HG02973 (cell line): ENCODE data around the gene CCDC149.

Experiments used
- ATAC-seq: cut with Tn5 transposase; IDR thresholded peaks from one replicate; pipeline ENCODE4 v1.9.1; 2021; ENCODE audit warnings: moderate library complexity; ENCODE audit not compliant: unreplicated experiment

CCDC149 gene

GRCh38 chr4:24912252-24913118 is at the start of gene CCDC149:
Gene CCDC149 (minus strand): TSS chr4:24913042. CDS start chr4:24912864, 178 bp downstream.
- ATAC-seq, result no peak

DNA sequence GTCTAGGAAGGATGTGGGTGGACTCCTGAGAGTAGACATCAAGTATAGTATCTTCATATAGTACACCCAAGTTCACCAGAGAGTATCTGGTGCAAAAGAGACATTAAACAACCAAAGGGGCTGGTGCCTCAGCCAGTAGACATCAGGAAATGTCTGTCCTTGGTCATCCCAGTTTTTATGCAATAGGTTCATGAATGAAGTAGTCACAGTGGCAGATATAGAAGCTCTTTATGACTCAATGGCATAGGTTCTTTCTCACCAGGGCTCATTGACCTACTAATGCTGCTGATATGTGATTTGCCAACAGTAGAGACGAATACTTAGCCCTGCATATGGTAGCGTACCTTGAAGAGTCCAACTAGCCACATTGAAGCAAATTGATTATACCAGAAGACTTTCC is 45.0 kb upstream of the CCDC149 start:
- no peak for ATAC-seq

- no peak for ATAC-seq
These were observed 43.9 kb upstream of the CCDC149 start for GRCh38 chr4:24956763-24957162.

DNA sequence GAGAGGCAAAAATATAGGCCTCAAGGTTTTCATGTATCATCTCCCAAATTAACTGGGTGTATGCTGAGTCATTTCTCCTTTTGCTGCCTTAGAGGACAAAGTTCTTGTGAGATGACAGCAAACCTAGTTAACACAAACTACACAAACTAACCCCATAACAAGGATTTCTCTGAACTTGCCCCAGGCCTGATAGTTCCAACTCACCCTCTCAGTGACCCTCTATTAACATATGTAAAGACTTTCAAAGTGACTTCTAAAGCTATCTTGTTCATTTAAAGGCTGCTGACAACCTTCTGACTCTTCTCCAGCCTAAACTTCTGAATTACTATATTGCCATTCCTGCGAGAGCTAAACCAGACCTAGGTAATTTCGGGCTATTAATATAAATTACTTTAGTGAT is 43.2 kb upstream of the CCDC149 start:
- ATAC-seq, result no peak

- ATAC-seq, result no peak
These were observed 39.8 kb upstream of the CCDC149 start for GRCh38 chr4:24952667-24953066.

DNA sequence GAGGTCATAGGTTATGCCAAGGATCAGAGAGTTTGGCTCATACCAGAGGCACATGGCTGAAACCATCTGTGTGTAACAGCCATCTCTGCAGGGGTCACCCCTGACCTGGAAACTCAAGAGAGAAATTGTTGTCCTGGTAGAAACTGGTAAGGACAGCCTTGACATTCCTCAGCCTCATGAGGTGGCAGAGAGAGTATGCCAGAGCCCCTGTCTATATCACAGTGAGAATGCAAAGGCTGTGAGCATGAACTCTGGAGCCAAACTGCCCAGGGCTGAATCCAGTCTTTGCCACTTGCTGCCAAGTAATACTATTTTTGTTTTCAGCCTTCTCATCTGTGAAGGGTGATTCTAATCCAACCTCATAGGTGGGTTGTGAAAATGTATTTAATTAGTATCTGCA is 37.1 kb upstream of the CCDC149 start:
- ATAC-seq, result no peak

- ATAC-seq, result no peak
These were observed 25.1 kb upstream of the CCDC149 start for GRCh38 chr4:24937917-24938281.

DNA sequence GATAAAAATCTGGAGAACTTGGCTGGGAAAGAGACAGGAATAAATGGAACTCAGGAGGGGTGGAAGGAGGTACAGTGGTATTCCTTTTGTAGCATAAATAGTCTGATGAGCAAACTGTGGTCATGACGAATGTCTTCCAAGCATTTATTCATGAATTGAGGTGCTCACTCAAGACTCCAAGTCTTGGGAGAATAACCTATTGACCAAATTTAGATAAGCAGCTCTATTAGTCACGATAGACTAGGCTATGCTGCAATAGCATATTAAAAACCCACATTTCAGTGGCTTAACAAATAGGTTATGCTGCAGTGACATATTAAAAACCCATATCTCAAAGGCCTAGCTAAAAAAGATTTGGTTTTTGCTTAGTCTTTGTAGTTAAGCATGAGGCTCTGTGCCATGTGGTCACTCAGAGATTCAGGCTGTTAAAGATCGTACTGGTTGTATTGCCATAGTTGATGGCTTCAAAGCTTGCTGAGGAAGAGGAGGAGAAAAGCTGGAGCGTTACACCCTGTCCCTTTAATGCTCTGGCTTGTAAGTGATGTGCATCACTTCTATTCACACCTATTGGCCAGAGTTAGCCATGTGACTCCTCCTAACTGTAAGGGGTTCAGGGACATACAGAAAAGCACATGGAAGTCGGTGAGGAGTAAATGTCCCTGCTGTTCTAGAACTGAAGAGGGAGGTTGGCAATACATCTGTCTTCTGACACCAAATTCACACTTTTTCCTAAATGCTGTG is 24.5 kb upstream of the CCDC149 start:
- ATAC-seq, result no peak

- ATAC-seq, result no peak
These were observed 23.0 kb upstream of the CCDC149 start for GRCh38 chr4:24935856-24936255.

DNA sequence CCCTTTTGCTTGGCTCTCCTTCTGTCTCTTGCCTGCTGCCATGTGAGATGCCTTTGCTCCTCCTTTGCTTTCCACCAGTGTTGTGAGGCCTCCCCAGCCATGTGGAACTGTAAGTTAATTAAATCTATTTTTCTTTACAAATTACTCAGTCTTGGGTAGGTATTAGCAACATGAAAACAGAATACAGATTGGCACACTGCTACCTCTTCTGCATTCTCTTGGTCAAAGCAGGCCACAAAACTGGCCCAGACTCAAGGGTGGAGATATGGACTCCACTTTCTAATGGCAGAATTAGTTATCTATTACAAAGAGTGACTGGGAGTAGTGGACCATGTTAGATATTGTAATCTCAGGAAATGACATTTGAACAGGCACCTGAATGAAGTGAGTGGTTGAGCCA is 21.5 kb upstream of the CCDC149 start:
- ATAC-seq, result no peak

DNA sequence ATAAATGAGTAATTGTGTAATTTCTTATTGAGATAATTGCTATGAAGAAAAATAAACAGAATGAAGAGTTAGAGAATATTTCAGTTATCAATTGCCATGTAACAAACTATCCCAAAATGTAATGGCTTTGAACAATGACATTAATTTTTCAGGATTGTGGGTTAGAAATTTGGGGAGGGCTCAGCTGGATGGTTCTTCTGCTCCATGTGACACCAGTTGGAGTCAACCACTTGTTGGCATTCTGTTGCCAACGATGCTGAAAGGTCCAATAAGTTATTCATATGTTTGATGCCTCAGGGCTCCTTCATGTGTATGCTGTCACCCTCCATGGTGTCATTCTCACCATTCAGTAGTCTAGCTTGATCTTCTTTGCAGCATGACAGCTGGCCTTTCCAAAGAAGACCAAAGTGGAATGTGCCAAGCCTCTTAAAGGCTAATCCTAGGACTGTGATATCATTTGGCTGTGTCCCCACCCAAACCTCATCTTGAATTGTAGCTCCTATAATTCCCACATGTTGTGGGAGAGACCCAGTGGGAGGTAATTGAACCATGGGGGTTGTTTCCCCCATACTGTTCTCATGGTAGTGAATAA is 20.9 kb upstream of the CCDC149 start:
- ATAC-seq, result no peak

GRCh38 chr4:24932515-24933225 is 19.8 kb upstream of the CCDC149 start:
- no peak for ATAC-seq

- ATAC-seq, result no peak
These were observed 17.3 kb upstream of the CCDC149 start for GRCh38 chr4:24930151-24930550.

- ATAC-seq, result no peak
These were observed 15.9 kb upstream of the CCDC149 start for GRCh38 chr4:24928708-24929107.

DNA sequence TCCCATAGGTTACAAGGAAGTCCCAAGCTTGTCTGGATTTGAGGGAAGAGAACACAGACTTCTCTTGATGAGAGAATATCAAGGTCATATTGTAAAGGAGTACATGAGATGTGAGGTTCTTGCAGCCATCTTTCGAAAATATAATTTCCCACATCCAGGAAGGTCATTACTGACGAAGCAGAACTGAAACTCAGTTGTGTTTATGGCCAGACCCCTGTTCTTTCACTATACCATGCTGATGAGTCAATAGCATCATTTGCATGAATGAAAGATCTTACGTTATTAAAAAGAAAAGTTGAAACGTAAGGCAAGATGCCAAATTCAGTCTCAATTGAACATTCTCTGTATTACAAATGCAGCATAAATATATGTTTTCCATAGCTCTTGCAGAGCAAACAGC is 14.2 kb upstream of the CCDC149 start:
- ATAC-seq, result no peak

DNA sequence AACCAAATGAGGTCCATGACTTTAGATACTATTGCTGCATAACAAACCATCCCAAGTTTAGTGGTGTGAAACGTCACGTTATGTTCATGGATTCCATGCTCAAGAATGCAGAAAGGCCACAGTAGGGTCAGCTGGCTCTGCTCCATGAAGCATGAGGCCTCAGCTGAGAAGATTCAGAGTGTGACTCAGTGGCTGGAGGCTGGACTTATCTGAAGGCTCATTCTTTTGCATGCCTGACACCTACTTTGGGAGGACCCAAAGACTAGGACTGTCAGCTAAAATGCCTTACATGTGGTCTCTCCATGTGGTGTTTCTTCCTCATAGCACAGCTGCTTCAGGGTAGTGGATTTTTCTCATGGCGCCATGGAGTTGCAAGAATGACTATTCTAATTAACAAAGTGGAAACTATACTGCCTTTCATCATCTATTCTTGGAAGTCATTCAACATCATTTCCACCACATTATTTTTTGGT is 11.5 kb upstream of the CCDC149 start:
- no peak for ATAC-seq

- no peak for ATAC-seq
These were observed 10.7 kb upstream of the CCDC149 start for GRCh38 chr4:24923550-24923949.

DNA sequence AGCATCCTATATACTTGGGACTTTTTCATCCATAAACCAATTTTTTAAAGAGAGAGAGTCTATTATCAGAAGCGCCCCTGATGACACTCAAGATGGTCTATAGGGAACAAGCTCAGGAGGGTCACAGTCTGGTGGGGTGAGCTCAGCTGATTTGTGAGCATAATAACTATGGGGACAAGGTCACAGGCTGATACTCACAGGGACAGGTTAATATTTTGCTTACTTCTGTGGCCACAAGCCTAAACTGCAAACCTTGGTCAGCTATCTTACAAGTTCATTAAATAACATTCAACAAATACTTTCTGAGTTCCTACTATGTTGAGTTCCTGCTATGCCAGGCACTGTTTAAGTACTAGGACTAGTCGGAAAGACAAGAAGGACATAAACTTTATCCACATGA is 10.2 kb upstream of the CCDC149 start:
- ATAC-seq, result no peak

DNA sequence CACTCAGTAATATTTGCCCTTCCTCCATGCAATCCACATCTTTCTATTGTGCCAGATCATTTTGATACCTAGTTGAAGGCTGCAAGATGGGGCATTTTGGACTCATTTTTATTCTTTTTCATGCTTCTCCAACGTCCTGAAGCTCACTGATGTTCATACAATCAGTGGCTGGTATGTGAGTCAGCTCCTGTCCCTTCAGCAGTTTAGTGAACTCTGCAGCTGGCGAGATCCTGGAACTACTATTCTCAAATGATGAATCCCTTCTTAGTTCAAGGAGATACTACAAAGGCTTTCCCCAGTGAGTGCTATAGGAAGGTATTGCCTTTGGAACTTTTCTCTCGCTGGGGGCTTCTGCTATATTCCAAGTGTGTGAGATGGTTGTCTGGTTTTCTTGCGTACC is 9.6 kb upstream of the CCDC149 start:
- ATAC-seq, result no peak

DNA sequence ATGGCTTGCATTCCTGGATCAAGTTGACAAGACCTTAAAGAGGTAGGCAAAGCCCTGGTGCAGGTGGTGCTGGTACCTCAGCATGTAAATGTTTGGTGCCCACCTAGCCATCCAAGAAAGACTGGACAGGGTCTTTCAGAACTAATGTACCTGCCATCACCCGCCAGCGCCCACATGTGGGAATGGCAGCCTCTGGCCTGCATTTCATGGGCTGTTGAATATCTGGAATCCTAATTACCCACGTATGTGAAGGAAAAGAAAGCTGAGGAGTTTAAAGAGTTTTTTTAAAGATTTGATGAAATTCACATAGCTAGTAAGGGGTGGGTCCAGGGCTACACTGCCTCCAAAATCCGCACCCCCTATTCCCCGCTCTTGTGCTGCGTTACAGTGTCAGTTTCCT is 8.6 kb upstream of the CCDC149 start:
- ATAC-seq, result no peak

DNA sequence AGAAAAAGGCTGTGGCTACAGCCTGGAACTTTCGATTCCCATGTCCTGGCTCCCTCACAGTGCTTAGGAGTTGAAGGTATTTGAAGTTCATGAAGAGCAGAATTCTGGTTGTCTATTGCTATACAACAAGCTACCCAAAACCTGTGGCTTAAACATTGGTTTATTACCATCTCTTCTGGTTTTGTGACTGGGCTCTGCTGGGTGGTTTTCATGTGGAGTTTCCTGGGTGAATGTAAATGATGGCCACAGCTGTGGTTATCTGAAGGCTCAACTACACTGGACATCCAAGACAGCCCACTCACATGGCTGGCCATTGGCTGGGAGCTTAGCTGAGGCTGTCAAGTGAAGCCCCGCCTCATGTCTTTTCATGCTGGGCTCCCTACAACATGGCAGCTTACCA is 7.2 kb upstream of the CCDC149 start:
- no peak for ATAC-seq
